NCI-H526 (cell line): ENCODE measurements around the gene IGSF10.
A peak's percentile ranks its signal among the peaks of the same experiment; 100 is the strongest.
"Not testable (repeated sequence)": the region's sequence is repeated elsewhere in the genome, so short reads cannot be mapped to it uniquely, and the experiment has no call there.

Source experiments
- DNase-seq, 2 experiments: peaks; one replicate each; lab custom pipeline; 2025; lab: John Stamatoyannopoulos, UW

Gene IGSF10

GRCh38 chr3:151460774-151461450, at the start of gene IGSF10:
IGSF10 (minus strand) TSS chr3:151461061; CDS start chr3:151458709, 2,352 bp downstream.
- DNase-seq = peak in 1 of 2 experiments; percentile 78

DNA sequence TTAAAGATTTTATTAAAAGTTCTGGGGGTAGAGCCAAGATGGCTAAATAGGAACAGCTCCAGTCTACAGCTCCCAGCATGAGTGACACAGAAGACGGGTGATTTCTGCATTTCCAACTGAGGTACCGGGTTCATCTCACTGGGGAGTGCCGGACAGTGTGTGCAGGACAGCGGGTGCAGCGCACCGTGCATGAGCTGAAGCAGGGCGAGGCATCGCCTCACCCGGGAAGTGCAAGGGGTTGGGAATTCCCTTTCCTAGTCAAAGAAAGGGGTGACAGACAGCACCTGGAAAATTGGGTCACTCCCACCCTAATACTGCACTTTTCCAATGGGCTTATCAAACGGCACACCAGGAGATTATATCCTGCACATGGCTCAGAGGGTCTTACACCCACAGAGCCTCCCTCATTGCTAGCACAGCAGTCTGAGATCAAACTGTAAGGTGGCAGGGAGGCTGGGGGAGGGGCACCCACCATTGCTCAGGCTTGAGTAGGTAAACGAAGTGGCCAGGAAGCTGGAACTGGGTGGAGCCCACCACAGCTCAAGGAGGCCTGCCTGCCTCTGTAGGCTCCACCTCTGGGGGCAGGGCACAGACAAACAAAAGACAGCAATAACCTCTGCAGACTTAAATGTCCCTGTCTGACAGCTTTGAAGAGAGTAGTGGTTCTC, 48.7 kb upstream of the IGSF10 start:
- DNase-seq = not testable (repeated sequence)

- DNase-seq = no peak
Measured at GRCh38 chr3:151504606-151505005, 43.7 kb upstream of the IGSF10 start.

- no peak for DNase-seq
Measured at GRCh38 chr3:151503074-151503473, 42.2 kb upstream of the IGSF10 start.

DNA sequence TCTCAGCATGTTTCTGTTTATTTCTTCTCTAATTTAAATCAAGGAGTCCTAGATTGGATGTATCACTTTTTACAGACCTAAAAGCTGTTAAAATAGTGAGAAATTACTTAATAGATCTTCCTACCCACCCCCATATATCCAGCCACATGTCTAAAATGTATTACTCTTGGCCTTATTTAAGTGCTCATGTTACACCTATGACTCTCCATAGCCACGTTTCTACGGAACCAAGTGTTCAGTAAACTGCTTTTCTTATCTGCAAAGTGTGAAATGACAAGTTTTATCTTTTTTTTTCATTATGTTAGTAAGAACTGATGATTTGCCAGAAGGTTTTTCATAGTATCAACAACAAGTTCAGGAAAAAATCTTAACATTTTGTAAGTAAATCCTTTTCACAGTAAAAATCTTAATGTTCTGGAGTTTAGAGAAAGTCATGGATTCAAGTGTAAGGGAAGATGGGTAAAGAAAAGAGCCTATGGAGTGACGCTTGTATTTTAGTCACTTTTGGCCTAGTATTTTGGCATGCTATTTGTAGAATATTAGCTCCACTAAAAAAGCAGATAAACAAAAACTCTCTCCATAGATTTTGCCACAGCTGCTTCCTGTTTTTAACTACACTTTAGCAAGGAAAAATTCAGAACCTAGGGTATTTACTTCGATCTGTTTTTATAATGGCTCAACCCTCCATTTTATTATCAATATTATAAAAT, 41.2 kb upstream of the IGSF10 start:
- DNase-seq = no peak

GRCh38 chr3:151501171-151501922, 40.5 kb upstream of the IGSF10 start:
- no peak for DNase-seq

DNA sequence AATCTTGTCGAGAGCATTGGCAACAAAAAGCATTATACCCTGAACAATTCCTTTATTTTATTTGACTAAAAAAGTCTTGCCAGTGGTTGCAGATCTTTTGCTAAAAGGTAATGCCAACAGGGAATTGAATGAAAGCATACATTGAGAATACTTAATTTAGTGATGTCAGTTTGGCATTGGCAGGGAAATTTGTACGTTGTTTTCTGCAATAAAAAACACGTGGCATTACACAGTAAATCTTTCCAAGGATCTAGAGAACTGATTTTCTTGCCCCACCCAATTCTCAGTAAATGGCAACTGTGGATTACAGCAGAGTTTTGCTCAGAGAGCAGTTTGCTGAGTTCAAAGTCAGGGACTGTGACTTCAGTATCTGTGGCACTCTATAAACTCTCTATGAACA, 38.3 kb upstream of the IGSF10 start:
- DNase-seq = no peak

GRCh38 chr3:151491525-151491924, 30.7 kb upstream of the IGSF10 start:
- DNase-seq = no peak

- not testable (repeated sequence) for DNase-seq
Measured at GRCh38 chr3:151487833-151488232, 27.0 kb upstream of the IGSF10 start.

DNA sequence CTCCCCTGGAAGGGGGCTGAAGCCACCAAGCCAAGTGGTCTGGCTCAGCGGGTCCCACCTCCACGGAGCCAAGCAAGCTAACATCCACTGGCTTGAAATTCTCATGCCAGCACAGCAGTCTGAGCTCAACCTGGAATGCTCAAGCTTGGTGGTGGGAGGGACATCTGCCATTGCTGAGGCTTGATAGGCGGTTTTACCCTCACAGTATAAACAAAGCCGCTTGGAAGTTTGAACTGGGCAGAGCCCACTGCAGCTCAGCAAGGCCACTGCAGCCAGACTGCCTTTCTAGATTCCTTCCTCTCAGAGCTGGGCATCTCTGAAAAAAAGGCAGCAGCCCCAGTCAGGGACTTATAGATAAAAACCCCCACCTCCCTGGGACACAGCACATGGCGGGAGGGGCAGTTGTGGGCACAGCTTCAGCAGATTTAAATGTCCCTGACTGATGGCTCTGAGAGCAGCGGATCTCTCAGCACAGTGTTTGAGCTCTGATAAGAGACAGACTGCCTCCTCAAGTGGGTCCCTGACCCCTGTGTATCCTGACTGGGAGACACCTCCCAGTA, 23.2 kb upstream of the IGSF10 start:
- no peak for DNase-seq

DNA sequence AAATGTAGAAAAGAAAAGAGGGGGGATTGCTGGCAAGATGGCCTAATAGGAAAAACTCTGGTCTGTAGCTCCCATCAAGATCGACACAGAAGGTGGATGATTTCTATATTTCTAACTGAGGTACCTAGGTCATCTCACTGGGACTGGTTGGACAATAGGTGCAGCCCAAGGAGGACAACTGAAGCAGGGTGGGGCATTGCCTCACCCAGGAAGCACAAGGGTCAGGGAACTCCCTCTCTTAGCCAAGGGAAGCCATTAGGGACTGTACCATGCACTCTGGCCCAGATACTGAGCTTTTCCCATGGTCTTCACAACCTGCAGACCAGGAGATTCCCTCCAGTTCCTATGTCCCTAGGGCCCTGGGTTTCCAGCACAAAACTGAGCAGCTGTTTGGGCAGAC, 22.6 kb upstream of the IGSF10 start:
- DNase-seq = no peak

GRCh38 chr3:151480492-151480891, 19.6 kb upstream of the IGSF10 start:
- no peak for DNase-seq

- peak; percentile 18 to 24 for DNase-seq
Measured at GRCh38 chr3:151479452-151479851, 18.6 kb upstream of the IGSF10 start.

DNA sequence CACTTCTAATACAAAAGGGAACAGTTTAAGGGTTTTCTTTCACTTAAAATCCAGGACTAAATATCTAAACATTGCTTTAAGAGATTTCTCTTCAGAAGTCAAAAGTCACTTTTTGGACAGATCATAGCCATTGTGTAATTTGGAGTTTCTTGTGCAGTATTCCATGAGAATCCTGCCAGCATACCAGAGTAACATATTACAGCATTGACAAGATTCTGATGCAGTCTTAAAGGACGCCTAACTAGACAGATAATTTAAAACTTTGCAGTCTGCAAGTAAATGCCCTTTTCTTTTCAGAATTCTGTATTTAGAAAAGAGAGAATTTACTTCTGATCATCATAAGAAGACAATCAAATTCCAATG, 17.5 kb upstream of the IGSF10 start:
- no peak for DNase-seq

GRCh38 chr3:151477591-151478334, 16.9 kb upstream of the IGSF10 start:
- DNase-seq = peak in 1 of 2 experiments; percentile 26

GRCh38 chr3:151476344-151477018, 15.6 kb upstream of the IGSF10 start:
- no peak for DNase-seq

DNA sequence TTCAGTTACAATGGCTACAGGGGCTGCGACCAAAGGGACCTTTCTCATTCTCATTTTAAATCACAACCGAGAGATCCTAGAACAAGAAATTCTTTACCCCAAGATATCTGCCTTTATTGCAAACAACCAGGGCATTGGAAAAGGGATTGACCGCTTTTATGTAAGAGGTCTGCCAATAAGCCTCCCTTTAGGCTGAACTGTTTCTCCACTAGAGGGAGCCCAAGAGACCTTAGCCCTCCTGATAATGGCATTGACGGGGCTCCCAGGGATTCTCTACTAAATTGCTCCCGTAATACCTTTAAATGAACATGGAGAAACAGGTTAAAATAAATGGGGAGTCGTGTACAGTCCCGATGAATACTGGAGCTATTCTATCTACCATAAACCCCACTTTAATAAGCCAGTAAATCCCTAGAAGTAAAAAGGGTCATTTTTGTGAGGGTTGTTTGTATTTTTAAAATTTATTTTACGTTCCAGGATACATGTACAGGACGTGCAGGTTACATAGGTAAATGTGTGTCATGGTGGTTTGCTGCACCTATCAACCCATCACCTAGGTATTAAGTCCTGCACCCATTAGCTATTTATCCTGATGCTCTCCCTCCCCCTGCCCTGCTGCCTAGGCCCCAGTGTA, 7.5 kb upstream of the IGSF10 start:
- peak; percentile 77 to 92 for DNase-seq

- no peak for DNase-seq
Measured at GRCh38 chr3:151467069-151467468, 6.2 kb upstream of the IGSF10 start.

GRCh38 chr3:151462991-151463390, 2.1 kb upstream of the IGSF10 start:
- DNase-seq = no peak

GRCh38 chr3:151462278-151462780, 1.5 kb upstream of the IGSF10 start:
- DNase-seq = no peak
